DMS114 treated with DMSO at 0.1 percent for 48 hours (cell line): ENCODE data around the gene GPR35.

ENCODE experiments used
- DNase-seq: peaks from one replicate; lab custom pipeline; 2025; ENCODE audit not compliant: unreplicated experiment; lab: John Stamatoyannopoulos, UW

The GPR35 gene

DNA sequence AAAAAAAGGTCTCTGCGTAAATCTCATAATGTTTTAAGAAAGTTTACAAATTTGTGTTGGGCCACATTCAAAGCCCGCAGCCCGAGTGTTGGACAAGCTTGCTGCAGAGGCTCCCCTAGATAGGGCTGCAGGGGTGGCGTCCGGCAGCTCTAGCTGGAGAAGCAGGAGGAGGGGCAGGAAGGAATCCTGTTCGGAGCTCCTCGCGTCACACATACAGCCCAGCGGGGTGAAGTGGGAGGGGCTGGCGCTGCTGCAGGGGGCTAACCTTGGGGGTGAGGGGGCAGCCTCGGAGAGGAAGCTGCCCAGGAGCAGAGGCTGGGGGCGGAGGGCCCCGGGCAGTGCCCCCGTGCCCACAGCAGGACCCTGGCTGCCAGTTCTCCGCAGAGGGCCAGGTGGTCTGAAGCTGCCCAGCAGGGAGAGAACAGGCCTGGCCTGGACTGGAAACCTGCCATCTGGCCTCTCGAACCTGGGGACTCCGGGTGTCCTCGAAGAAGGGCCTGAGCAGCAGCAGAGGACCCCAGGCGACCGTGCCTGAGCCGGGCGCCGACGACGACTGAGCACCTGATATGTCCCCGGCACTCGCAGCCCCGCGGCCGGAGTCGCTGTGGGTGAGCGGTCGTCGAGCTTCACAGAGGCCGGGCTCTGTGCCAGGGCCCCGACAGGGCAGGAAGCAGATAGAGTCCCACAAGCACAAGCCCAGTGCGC lies 2.6 kb upstream of the GPR35 start:
- no peak for DNase-seq

DNA sequence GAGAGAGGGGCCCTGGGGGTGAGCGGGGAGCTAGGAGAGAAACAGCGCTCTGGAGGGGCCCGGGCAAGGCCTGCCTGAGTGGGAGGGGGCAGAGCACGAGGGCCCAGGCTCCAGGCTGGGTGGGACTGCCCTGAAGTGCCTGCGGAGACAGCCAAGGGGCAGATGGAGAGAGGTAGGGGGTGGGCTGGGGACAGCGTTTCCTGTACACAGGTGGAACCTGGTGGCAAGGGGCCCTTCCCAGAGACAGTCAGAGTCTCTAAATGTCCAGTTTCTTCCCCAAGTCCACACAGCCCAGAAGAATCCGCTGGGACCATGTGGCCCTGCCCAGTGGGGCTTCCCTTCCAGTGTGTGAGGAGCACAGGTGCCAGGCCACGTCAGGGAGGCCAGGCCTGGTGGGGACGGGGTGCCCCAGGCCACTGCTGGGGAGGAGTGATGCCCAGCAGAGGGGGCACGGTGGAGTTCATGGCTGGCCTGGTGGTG lies 1.7 kb upstream of the GPR35 start:
- DNase-seq, result no peak

DNA sequence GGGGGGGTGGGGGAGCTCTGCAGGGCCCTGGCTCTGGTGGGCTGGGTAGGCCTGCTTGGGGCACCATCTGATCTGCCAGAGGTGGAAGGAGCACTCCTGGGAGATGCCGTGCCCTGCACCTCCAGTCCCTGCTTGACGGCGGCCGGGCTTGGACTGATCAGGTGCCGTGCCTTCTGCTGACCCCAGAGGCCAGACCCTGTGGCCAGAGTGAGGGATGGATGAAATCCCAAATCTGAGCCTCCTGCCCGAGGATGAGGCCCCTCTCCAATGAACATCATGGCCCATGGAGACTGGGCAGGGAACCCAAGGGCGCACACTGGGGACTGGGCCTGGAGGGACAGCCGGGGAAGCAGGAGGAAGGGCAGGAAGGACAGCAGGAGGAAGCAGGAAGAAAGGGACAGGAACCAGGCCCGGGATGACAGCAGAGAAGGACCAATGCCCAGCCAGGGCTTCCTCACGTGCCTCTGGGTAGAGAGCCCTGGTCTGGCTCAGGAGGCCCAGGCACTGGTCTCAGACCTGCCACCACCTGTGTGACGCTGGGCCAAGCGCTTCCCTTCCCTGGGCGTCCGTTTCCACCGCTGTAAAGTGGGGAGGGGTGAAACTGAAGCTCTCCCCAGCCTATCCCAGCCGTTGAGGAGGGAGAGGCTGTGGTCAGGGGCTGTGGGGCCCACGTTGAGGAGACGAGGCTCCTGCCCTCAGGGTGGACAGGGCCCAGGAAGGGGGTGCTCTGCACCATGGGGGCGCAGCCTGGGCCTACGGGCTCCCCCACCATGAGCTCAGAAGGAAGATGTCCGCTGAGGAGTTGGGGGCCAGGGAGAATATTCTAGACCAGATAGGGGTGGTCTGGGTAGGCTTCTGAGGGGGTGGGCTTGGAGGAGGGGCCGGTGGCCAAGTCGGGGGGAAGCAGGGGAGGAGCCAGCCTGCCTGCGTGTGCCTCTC lies 1.0 kb upstream of the GPR35 start:
- DNase-seq, result no peak

DNA sequence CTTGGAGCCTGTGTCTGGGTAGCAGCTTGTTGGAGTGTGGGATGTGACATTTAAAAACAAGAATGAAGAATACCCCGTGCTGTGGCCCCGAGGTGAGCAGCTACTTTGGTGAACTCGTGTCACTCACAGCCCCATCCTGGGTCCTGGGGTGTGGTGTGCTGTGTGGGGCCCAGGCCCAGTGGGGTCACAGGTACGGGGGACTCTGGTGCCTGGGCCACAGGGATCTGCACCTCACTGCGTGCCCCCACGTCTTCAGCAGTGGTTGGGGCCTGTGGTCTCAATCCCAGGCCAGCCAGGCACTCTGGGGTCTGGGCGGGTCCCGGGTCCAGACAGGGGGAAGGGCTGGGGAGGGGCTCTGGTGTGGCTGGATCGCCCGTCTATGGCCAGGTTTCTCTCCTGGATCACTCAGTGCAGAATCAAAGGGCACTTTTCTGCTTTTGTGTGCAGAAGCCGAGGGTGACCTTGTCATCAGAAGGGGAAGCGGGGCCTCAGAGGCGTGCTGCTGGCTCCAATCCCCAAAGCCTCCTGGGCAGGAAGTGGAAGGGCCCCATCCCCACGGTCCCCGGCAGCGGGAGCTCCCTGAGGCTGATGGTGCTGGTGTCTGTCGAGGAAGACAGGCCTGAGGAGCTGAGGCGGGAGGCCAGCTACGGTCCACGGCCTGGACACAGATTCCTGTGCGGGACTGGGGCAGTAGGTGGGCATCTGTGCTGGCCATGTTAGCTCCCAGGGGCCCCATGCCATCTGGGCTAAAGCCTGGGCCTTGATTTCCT lies 1.4 kb downstream of the GPR35 start:
- no peak for DNase-seq

DNA sequence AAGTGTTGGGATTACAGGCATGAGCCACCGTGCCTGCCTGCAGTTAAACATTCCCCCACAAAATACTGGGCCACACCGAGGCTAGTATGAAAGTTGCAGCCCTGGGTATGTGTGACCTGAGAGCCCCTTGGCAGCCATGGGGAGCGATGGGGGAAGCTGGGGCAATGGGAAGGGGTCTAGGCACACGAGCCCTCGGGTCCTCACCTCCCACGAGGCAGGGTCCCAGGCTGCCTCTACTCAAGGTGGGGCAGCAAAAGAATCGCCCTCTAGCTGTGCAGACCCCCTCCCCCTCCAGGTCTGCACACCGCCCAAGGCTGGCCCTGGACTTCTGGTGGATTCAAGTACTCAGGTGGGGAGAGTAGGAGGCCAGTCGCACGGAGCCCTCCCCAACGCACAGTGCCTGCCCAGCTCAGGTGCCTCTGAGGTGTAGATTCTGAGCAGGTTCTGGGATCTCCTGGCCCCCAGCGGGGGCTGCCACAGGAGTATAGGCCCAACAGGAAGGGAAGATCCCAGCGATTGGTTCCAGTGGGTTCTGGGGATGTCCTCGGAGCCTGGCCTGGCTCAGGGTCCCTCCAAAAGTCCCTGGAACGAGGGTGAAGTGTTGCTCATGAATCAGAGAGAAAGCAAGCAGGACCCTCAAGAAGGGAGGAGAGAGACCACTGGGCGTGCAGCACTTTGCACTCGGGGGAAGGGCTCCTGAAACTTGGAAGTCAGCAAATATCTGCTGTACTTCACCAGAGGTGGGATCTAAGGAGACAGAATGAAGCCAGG lies 2.6 kb downstream of the GPR35 start:
- no peak for DNase-seq

DNA sequence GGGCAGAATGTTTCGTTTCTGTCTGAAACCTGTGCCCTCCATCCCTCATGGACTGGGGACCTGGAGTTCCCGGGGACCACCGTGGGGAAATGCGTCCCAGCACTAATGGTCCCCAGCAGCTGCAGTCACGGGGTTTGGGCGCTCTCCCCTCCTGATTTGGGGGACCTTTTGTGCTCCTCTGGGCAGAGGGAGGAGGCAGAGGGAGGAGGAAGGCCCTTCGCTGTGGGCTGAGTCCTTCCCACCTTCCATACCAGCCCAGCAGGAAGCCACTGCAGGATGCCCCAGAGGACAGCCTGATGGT lies 3.2 kb downstream of the GPR35 start:
- DNase-seq, result no peak

DNA sequence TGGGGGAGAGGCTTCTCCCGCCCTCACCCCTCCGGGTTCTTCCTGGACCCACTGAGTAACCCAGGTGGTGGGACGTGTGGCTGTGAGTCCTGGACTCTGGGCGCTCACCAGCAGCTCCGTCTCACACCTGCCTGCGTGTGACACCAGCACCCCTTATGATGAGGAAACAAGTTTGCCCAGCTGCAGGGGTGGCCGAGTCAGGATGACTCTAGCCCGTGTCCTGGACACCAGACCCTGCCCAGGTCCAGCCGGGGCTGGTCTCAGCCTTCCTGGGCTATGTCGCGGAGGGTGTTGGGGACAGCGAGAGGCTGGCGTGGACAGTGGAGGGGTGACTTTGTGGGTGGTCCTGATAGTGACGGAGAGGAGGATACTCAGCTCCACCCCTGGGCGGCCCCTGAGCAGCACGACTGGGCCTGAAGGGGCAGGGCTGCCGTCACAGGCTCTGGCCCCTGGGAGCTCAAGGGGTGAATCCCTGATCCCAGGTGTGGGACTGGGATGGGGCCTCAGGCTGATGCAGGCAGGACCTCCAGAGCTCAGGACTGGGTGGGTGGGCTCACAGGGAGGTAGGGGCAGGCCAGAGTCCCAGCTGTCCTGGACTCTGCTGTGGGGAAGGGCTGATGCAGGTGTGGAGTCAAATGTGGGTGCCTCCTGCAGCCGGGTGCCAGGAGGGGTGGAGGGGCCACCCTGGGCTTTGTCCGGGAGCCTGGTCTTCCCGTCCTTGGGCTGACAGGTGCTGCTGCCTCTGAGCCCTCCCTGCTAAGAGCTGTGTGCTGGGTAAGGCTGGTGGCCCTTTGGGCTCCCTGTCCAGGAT lies 3.7 kb downstream of the GPR35 start:
- DNase-seq, result no peak

DNA sequence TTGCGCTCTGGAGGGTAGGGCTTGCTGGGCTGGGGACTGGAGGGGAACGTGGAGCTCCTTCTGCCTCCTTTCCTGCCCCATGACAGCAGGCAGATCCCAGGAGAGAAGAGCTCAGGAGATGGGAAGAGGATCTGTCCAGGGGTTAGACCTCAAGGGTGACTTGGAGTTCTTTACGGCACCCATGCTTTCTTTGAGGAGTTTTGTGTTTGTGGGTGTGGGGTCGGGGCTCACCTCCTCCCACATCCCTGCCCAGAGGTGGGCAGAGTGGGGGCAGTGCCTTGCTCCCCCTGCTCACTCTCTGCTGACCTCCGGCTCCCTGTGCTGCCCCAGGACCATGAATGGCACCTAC lies 4.3 kb downstream of the GPR35 start:
- DNase-seq, result no peak

DNA sequence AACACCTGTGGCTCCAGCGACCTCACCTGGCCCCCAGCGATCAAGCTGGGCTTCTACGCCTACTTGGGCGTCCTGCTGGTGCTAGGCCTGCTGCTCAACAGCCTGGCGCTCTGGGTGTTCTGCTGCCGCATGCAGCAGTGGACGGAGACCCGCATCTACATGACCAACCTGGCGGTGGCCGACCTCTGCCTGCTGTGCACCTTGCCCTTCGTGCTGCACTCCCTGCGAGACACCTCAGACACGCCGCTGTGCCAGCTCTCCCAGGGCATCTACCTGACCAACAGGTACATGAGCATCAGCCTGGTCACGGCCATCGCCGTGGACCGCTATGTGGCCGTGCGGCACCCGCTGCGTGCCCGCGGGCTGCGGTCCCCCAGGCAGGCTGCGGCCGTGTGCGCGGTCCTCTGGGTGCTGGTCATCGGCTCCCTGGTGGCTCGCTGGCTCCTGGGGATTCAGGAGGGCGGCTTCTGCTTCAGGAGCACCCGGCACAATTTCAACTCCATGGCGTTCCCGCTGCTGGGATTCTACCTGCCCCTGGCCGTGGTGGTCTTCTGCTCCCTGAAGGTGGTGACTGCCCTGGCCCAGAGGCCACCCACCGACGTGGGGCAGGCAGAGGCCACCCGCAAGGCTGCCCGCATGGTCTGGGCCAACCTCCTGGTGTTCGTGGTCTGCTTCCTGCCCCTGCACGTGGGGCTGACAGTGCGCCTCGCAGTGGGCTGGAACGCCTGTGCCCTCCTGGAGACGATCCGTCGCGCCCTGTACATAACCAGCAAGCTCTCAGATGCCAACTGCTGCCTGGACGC lies 4.9 kb downstream of the GPR35 start:
- DNase-seq, result no peak

DNA sequence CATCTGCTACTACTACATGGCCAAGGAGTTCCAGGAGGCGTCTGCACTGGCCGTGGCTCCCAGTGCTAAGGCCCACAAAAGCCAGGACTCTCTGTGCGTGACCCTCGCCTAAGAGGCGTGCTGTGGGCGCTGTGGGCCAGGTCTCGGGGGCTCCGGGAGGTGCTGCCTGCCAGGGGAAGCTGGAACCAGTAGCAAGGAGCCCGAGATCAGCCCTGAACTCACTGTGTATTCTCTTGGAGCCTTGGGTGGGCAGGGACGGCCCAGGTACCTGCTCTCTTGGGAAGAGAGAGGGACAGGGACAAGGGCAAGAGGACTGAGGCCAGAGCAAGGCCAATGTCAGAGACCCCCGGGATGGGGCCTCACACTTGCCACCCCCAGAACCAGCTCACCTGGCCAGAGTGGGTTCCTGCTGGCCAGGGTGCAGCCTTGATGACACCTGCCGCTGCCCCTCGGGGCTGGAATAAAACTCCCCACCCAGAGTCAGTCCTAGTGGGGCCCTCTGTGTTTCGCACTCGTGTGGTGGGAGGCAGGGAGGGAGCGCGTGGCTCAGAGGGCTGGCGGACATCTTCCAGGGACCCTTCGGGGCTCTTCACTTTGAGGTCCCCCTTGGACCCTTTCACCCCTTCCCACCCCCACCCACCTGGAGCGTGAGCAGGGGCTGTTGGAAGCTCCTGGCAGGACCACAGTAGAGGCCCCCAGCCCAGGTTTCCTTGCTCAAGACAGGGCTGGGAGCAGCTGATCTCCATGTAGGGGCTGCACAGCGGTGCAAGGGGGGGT lies 5.7 kb downstream of the GPR35 start:
- DNase-seq, result no peak

DNA sequence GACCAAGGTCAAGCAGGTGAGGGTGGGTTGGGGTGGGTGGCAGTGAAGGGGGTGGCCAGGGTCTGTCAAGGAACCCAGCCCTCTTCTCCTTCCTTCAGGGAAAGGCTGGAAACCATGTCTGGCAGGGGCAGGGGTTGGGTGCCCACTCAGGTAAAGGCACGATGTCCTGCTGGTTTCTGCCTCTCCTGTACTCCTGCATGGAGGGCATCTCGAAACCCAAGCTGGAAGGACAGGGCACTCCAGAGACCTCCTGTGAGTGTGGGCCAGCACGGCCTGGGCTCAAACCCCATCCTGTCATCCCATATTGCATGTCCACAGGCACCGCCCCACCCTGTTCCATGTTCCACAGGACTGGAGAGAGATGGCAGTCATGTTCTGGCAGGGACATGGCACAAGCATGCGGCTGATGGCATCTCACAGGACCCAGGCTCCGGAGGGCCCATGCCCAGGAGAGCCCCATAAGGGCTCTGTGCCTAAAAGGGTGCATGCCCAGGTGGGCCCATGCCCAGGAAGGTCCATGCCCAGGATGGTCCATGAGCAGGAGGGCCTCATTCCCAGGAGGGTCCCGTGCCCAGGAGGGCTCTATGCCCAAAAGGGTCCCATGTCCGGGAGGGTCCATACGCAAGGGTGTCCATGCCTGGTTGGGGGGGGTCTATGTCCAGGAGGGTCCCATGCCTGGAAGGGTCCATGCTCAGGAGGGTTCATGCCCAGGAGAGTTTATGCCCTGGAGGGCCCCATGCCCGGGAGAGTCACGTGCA lies 6.4 kb downstream of the GPR35 start:
- no peak for DNase-seq

DNA sequence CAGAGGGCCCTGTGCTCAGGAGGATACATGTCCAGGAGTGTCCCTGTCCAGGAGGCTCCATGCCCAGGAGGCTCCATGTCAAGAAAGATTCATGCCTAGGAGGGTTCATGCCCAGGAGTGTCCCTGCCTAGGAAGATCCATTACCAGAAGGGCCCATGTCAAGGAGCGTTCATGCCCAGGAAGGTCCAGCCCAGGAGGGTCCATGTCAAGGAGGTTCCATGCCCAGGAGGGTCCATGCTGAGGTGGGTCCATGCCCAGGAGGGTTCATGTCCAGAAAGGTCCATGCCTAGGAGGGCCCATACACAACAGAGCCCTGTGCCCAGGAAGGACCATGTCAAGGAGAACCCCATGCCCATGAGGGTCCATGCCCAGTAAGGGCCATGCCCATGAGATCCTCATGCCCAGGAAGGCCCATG lies 7.0 kb downstream of the GPR35 start:
- no peak for DNase-seq

DNA sequence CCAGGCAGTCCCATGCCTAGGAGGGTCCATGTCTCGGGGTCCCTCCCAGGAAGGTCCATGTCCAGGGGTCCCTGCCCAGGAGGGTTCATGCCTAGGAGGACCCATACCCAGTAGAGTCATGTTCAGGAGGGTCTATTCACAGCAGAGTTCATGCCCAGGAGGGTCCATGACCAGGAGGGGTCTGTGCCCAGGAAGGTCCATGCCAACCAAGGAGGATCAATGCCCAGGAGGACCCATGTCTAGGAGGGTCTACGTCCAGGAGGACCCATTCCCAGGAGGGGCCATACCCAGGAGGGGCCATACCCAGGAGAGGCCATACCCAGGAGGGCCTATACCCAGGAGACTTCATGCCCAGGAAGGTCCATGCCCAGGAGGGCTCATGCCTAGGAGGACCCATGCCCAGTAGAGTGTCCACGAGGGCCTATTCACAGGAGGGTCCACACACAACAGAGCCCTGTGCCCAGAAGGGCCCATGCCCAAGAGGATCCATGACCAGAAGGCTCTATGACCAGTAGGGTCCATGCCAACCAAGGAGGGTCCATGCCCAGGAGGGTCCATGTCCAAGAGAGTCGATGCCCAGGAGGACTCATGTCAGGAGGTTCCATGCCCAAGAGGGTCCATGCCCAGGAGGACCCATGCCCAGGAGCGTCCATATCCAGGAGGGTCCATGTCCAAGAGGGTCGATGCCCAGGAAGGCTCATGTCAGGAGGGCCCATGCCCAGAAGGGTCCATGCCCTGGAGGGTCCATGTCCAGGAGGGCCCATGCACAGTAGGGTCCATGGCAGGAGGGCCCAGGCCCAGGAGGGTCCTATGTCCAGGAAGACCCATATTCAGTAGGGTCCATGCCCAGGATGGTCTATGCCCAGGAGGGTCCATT lies 10.1 kb downstream of the GPR35 start:
- no peak for DNase-seq

DNA sequence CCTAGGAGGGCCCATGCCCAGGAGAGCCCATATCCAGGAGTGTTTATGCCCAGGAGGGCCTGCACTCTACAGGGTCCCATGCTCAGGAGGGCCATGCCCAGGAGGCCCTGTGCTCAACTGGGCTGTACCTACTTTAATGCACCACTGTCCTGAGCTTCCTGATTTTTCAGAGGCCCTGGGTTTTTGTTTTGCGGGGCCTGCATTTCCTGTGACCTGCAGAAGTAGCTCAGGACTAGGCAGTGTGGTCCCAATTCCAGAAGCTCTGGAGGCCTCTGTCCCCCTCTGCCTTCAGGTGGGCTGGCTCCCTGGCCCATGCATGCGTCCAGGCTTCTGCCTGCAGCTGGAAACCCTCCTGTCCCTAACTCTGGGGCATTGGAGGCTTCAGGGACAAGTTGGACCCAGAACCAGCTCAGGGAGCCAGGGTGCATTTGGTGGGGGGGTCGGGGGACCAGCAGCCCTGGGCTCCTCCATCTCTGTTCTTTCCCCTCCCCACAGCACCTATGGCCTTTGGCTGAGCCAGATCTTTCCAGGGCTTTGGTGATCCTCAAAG lies 10.8 kb downstream of the GPR35 start:
- no peak for DNase-seq

DNA sequence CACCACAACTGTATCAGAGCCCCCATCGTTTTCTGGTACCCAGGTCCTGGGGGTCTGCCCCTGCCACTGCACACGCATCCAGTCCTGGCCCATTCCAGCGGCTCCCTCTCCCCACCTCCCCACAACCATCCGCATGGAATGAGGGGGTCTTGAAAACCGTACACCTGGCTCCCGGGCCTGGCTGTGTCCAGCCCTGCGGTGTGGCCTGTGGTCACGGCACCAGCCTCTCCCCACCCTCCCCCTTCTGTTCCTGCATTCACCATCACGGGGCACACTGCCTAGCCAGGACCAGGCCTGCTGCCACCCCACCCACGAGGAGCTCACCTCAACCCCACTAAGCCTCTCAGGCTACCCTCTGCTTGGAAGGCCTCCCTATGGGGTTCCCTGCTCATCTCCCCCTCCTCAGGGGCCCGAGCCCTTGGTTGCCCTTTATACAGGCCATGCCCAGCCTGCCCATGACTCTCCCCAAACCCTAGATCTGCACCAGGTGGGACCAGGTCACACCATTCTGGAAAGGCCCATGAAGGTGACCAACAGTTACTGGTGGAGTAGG lies 11.4 kb downstream of the GPR35 start:
- DNase-seq, result no peak
